Neuron (in vitro differentiated cells): ENCODE measurements around the gene SLC48A1.

ENCODE experiments used
- H2AFZ ChIP-seq: one replicate; pipeline ENCODE4 v1.6.1; 2013; ENCODE audit warnings: low read depth, mild to moderate bottlenecking, inconsistent platforms, low read length, moderate library complexity
- H3K27me3 ChIP-seq: one replicate; pipeline ENCODE4 v1.6.1; 2013; ENCODE audit warnings: low read length; ENCODE audit not compliant: insufficient read depth
- H3K36me3 ChIP-seq: one replicate; pipeline ENCODE4 v1.6.1; 2013; ENCODE audit warnings: low read length; ENCODE audit not compliant: insufficient read depth
- H3K4me1 ChIP-seq: one replicate; pipeline ENCODE4 v1.6.1; 2013; ENCODE audit warnings: low read length; ENCODE audit not compliant: insufficient read depth
- H3K4me3 ChIP-seq: 2 replicates; pipeline ENCODE4 v1.5.1; 2013; ENCODE audit warnings: mild to moderate bottlenecking, low read length, moderate library complexity
- H3K9me3 ChIP-seq: one replicate; pipeline ENCODE4 v1.6.1; 2013; ENCODE audit warnings: low read length

Gene SLC48A1

DNA sequence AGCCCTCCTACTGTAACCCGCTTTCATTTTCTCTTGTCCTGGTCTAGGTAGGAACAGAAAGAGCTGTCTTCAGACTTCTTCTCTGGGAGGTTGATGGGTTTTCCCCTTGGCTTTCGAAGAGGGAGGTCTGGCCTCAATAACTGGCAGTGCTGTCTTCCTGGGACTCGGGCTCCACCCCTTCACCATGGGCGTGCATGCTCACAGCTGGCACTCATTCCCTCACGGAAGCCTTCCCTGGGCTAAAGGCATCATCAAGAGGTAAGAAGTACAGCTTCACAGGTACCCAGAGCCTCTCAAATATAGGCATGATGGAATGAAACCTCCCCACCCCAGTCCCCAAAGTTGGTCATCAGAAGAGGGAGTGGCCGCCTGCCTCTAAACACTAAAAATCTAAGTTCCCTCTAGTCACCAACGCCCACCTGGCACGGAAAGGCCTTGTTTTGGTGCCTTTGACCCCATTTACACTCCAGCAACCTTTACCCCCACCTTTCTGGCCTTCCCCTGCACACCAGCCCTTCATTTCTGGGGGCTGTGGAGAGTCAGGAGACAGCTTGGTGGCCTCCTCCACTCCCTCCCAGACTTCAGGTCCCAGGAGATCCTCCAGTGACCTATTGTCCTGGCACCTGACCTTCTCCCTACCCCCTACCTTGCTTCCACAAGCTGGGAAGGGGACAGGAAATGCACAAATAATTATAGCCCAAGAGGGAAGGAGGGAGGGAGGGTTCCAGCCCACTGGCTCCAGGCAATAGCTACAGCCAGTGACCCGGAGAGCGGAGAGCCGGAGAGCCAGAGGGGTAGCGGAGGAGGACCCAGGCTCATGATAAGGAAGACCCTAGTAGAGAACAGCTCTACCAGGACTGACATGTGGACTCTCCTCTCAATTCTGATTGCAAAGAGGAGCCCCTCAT lies 17.1 kb upstream of the SLC48A1 start:
- H2AFZ ChIP-seq, result no peak overlapping the region
- no peaks in the 10 kb centered on the region for H3K4me1 ChIP-seq
- no peak overlapping the region for H3K4me3 ChIP-seq
- H3K36me3 ChIP-seq, result no peaks in the 10 kb centered on the region
- no peaks in the 10 kb centered on the region for H3K9me3 ChIP-seq
- H3K27me3 ChIP-seq, result peaks cover 12% of the 10 kb centered on the region

DNA sequence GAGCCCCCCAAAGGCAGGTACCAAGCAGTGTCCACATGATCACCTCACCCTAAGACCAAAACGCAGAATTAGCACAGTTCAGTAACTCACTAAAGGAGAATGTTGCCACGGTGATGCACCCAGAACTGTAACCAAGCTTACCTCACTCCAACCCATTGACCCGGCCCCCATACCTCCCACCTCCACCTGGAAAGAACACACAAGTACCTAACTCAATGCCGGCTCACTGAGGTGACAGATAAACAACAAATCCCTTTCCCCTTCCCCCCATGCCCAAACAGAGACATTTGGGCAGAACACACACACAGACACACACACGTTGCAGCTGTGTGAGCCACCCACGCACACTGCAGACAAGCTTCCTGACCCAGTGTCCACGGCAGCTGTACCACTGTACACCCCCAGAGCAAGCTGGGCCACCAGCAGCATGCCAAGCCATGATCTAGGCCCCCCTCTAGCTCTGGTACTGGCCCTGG lies 15.6 kb upstream of the SLC48A1 start:
- no peak overlapping the region for H3K4me3 ChIP-seq
- H3K36me3 ChIP-seq, result no peaks in the 10 kb centered on the region
- H3K27me3 ChIP-seq, result peaks cover 5% of the 10 kb centered on the region
- no peaks in the 10 kb centered on the region for H3K9me3 ChIP-seq
- H2AFZ ChIP-seq, result no peak overlapping the region
- H3K4me1 ChIP-seq, result no peaks in the 10 kb centered on the region

DNA sequence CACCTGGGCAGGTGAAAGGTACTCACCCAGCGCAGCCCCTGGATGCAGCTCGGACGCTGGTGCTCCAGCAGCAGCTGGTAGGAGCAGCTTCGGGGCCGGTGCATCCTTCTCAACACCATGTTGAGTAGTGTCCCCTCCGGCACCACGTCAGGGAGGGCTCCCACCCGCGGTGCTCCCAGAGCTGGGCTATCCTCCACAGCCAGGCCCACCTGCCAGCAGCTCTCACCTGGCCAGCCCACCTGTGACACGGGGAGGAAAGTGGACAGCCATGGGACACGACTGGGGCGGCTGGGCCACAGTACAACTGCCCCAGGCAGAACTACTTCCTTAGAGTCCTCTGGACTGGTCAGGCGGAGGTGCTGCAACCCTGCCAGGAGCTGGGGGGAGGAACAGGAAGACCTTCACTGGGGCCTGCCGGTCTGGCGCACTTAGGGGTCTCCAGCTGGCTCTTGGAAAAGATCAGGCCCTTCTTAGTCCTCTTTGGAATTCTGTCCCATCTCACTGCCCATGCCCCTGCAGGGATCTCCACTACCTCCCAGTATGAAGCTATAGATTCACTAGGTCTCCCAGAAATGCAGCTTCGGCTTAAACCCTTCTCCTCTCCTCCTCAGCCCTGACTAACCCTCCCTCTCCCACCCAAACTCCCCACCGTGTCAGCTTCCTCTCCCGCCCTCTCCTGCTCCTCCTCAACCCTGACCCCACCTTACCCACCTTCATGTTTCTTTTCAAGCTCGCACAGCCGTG lies 15.0 kb upstream of the SLC48A1 start:
- Histone ChIP-seq H3K4me1 (no peaks in the 10 kb centered on the region), H3K4me3 (no peak overlapping the region), H3K36me3 (no peaks in the 10 kb centered on the region), H3K27me3 (peaks cover 5% of the 10 kb centered on the region), H3K9me3 (no peaks in the 10 kb centered on the region), H2AFZ (peak overlapping the region; percentile 82)

DNA sequence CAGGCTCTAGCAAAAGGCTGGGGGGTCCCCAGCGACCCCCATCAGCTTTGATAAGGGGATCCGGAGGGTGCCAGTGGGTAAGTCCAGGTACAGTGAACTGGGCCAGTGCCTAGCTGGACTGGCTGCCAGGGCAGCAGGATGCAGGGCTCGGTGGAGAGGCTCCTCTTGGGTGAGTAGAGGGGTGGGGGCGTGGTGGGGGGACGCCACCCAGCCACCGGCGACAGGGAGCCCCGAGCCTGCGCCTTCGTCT lies 14.5 kb upstream of the SLC48A1 start:
- H2AFZ ChIP-seq, result peak overlapping the region; percentile 82
- H3K27me3 ChIP-seq, result peaks cover 5% of the 10 kb centered on the region
- H3K9me3 ChIP-seq, result no peaks in the 10 kb centered on the region
- H3K4me3 ChIP-seq, result no peak overlapping the region
- no peaks in the 10 kb centered on the region for H3K4me1 ChIP-seq
- H3K36me3 ChIP-seq, result no peaks in the 10 kb centered on the region

DNA sequence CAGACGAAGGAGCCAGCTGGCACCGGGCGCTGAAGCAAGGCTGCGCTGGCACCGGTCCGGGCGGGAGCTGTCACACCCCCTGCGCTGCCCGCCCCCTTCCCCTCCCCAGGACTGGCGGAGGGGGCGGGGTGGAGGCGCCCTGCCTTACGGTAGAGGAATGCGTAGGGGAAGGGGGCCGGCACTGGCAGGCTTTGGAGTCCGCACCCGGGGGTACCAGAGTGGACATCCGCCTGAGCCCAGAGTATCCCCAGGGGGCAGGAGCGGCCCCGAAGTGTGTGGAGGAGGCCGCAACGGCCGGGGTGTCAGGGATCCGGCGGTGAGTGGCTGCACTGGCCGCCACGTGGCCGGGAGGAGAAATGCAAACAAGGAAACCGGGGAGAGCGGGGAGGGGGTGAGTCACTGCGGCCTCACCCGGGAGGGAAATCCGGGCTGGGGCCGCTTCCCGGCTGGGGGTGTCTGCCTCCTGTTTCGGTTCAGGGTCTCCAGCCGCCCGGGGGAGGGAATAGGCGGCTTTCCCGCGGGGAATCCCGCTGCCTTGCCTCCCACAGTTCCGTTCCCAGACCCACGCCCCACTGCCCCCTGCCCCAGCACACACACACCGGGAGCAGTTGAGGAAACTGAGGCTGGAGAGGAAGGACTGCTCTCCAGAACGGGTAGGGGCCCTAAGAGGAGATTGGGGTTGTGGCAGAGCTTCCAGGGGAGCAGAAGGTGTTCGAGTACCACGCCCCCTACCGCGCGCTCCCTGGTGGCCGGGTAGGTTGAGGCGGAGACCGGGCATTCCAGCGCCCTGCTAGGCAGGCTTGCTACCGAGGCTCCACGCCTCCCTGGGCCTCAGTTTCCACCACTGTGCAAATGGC lies 14.0 kb upstream of the SLC48A1 start, which contains the start of gene RAPGEF3:
RAPGEF3 (minus strand) TSS at position 47 of the 857 bp plus-strand sequence. CDS start 324 bp downstream, outside the sequence.
- no peaks in the 10 kb centered on the region for H3K4me1 ChIP-seq
- peak within 1 kb of the TSS; percentile 24 for H3K4me3 ChIP-seq
- no peaks in the 10 kb centered on the region for H3K9me3 ChIP-seq
- peak within 1 kb of the TSS; percentile 82 for H2AFZ ChIP-seq
- no peaks in the 10 kb centered on the region for H3K36me3 ChIP-seq
- peaks cover 5% of the 10 kb centered on the region for H3K27me3 ChIP-seq

DNA sequence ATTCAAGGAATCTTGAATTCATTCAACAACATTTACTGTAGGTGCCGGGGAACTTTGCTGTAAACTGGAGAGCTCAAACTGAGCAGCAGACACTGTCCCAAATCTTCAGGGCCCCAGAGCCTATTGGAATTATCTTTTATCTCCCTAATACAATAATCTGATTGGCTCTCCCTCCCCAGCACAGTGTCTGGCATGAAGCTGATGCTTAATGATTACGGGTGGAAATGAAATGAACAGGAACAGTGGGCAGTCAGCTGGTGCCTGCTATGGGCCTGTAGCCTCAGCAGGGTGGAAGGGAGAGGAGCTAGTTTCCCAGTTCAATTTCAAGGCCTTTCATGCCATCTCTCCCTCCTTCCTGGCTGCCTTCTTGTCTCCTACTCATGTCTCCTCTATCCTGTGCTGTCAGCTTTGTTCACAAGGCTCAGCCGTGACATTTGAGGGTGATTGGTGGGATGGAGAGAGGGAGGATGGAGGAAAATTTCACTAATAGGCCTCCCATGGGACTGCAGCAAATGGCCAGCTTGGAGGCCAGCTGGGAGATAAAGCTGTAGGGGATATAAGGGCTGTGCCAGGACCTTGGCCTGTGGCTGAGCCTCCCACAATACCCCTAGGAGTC lies 10.1 kb upstream of the SLC48A1 start:
- Histone ChIP-seq H2AFZ (no peak overlapping the region), H3K9me3 (no peaks in the 10 kb centered on the region), H3K27me3 (peaks cover 3% of the 10 kb centered on the region), H3K4me1 (no peaks in the 10 kb centered on the region), H3K4me3 (no peak overlapping the region), H3K36me3 (no peaks in the 10 kb centered on the region)

DNA sequence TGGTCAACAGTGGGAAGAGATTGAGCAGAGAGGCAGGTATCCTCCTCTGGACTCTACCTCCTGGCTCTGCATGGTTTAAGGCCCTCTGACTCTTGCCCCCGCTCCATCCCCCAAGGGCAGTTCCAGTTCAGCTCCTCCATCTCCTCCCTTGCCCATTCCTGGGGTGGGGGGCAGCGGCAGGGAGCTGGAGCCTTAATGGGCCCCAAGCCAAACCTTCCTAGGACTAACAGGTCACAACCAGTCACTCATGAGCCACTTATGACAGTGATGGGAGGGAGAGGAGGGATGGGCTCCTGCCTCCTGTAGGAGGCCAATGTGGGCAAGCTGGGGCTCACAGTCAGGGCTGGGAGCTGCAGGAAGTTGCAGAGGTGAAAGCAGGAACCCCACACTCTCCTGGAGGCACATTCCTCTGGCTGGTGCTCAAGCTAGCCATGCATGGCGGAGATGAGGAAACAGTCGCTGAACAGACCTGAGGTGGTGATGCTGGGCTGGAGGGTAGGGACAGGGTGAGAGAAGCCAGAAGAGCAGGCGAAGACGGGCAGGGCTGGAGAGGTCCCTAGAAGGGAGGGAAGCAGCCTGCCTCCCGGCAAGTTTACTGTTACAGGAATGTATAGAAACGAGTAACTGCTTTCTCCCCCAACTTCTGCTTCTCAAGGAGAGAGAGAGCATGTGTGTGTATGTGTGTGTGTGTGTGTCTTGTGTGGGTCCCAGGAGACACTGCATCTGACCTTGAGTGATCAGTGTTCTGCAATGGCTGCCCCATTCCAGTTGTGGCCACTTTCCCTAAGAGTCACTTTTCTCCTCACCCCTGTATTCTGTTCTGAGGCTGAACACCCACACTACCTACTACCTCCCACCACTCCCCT lies 9.3 kb upstream of the SLC48A1 start:
- Histone ChIP-seq H3K9me3 (no peaks in the 10 kb centered on the region), H3K4me3 (no peak overlapping the region), H3K27me3 (peaks cover 3% of the 10 kb centered on the region), H3K36me3 (no peaks in the 10 kb centered on the region), H2AFZ (no peak overlapping the region), H3K4me1 (peaks cover 5% of the 10 kb centered on the region)

DNA sequence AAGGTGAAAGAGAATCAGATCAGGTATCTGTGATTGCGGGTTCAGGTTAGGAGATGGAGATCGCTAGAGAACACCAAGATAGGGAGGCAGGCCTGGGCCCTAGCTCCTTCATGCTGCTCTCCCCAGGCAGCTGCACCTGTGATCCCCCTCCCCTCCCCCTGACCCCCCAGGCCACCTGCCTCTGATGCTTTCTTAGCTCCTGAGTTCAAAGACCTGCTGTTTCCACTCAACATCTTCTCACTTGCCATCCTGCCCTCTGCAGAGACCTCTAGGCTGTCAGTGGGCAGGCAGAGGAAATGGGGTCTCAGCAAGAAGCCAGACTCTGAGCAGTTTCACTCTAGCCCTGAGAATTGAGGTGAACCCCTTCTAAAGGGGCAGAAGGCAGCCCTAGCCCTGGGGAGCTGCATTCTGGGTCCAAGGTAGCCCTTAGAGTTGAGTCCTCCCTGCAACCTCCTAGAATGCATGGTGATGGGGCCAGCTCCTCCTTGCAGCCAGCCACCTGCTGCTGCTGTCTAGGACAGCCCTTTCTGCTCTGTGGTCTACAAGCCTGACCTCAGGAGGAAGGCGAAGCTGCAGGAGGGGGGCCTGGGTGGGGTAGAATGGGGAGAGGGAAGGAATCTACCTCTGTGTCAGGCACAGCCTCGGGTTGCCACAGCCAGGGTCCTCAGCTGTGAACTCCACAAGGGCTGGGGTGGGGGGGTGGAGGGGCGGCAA lies 6.4 kb upstream of the SLC48A1 start:
- no peaks in the 10 kb centered on the region for H3K36me3 ChIP-seq
- no peaks in the 10 kb centered on the region for H3K27me3 ChIP-seq
- H3K9me3 ChIP-seq, result no peaks in the 10 kb centered on the region
- no peak overlapping the region for H2AFZ ChIP-seq
- peaks cover 19% of the 10 kb centered on the region for H3K4me1 ChIP-seq
- no peak overlapping the region for H3K4me3 ChIP-seq

DNA sequence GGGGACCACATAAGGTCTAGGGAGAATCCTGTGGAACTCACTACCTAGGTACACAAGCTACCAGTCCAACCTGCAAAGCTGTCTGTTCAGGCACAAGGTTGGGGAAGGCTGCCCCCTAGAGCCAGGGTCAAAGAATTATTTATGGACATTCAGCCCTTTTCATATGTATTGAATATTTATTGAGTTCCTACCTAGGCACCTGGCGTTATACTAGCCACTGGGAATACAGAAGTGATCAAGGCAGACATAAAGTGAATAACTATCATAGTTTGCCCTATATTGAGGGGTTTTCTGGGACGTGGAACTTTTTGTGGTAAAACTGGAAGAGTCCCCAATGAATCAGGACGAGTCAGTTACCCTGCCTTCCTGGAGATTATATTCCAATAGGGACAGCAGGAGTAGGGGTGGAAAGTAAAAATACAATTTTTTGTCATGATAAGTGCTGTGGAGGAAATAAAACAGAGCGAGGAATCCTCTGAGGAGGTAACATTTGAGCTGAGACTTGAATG lies 5.8 kb upstream of the SLC48A1 start:
- H3K36me3 ChIP-seq, result no peaks in the 10 kb centered on the region
- no peaks in the 10 kb centered on the region for H3K27me3 ChIP-seq
- H3K4me3 ChIP-seq, result no peak overlapping the region
- H2AFZ ChIP-seq, result no peak overlapping the region
- no peaks in the 10 kb centered on the region for H3K9me3 ChIP-seq
- H3K4me1 ChIP-seq, result peaks cover 19% of the 10 kb centered on the region

DNA sequence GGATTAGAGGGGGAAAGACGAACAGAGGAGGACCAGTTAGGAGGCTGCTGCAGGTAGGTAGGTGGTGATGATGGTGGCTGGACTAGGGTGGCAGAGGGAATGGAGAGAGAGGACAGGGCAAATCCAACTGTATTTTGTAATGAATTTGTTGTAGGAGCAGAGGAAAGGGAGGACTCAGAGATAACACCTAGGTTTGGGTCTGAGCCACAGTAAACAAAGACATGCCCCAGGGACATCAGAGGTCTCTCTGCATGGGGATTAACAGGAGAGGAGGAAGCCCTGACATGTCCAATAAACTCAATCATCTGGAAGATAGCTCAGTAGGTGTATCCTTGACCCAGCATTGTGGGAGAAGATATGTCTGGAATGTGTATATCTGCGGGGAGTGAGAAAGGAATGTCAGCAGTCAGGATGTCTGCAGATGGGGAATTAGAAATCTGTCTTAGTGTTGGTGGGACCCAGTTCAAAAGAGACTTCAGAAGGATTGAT lies 4.7 kb upstream of the SLC48A1 start:
- H3K9me3 ChIP-seq, result no peaks in the 10 kb centered on the region
- H3K4me3 ChIP-seq, result no peak overlapping the region
- no peak overlapping the region for H2AFZ ChIP-seq
- H3K36me3 ChIP-seq, result no peaks in the 10 kb centered on the region
- H3K4me1 ChIP-seq, result peaks cover 24% of the 10 kb centered on the region
- no peaks in the 10 kb centered on the region for H3K27me3 ChIP-seq
